H1 (cell line): ENCODE measurements around the gene TEX51. TPM values are rescaled to one million over a fixed set of nuclear protein-coding genes. Genes with fewer than 3 reads are reported as not detected.

Source experiments
- CTCF ChIA-PET: fragments of 300-600 bp; sonication (Branson Sonifier 250); formaldehyde crosslinking; loops from one replicate; lab custom pipeline; 2021; ENCODE audit not compliant: partially characterized antibody; lab: Charles Lee
- POLR2A ChIA-PET: fragments of 300-600 bp; sonication (Branson Sonifier 250); formaldehyde crosslinking; loops from one replicate; lab custom pipeline; 2021; ENCODE audit warnings: inconsistent platforms; ENCODE audit not compliant: partially characterized antibody; lab: Charles Lee
- DNase-seq, 2 experiments: peaks; one replicate each; pipeline versions ENCODE4 v3.0.0 to v3.0.0-alpha.2; 2010 to 2022; ENCODE audit warnings: low spot score in 2 of 2, low read depth in 1 of 2, mixed read lengths in 1 of 2
- FAIRE-seq: peaks from 2 replicates; lab custom pipeline; 2011; peaks lifted over from hg19 to GRCh38; lab: Jason Lieb, UNC
- H2AFZ ChIP-seq: 2 replicates; pipeline ENCODE4 v1.8.1; 2012; ENCODE audit warnings: low read length, inconsistent platforms
- H2AK5ac ChIP-seq: 2 replicates; pipeline ENCODE4 v1.6.1; 2013; ENCODE audit warnings: low read depth, low read length
- H2BK120ac ChIP-seq: replicated peaks from 2 replicates; pipeline ENCODE3; 2013; ENCODE audit warnings: low read depth, low read length, inconsistent platforms
- H2BK12ac ChIP-seq: 2 replicates; pipeline ENCODE4 v1.6.1; 2013; ENCODE audit warnings: low read depth, low read length
- H2BK15ac ChIP-seq: 2 replicates; pipeline ENCODE4 v1.6.1; 2013; ENCODE audit warnings: low read length
- H2BK20ac ChIP-seq: 2 replicates; pipeline ENCODE4 v1.6.1; 2013; ENCODE audit warnings: low read length
- H2BK5ac ChIP-seq: 2 replicates; pipeline ENCODE4 v1.6.1; 2013; ENCODE audit warnings: low read depth, low read length
- H3K14ac ChIP-seq: 2 replicates; pipeline ENCODE4 v1.6.1; 2013; ENCODE audit warnings: inconsistent platforms; ENCODE audit not compliant: insufficient read length
- H3K18ac ChIP-seq: 2 replicates; pipeline ENCODE4 v1.6.1; 2013; ENCODE audit warnings: low read length; ENCODE audit errors: extremely low read depth
- H3K23ac ChIP-seq: 2 replicates; pipeline ENCODE4 v1.6.1; 2013; ENCODE audit warnings: inconsistent platforms; ENCODE audit not compliant: insufficient read length
- H3K23me2 ChIP-seq: 2 replicates; pipeline ENCODE4 v1.6.1; 2013; ENCODE audit warnings: low read depth, low read length
- H3K27ac ChIP-seq: 2 replicates; pipeline ENCODE4 v1.6.1; 2011; ENCODE audit warnings: low read depth, low read length, inconsistent platforms
- H3K27me3 ChIP-seq, 4 experiments: replicated peaks in 1 of 4; 1 replicate in 1 of 4; 2 replicates in 3 of 4; pipeline versions ENCODE4 v1.6.1 to v1.8.1; 2011 to 2013; ENCODE audit warnings: low read length in 3 of 4, mild to moderate bottlenecking in 3 of 4, inconsistent platforms in 2 of 4, mixed read lengths in 2 of 4, moderate library complexity in 1 of 4; ENCODE audit not compliant: control insufficient read depth in 3 of 4, insufficient read depth in 3 of 4; ENCODE audit errors: extremely low read depth in 1 of 4
- H3K36me3 ChIP-seq, 4 experiments: 2 replicates each; pipeline versions ENCODE4 v1.6.1 to v1.8.1; 2011 to 2013; ENCODE audit warnings: mild to moderate bottlenecking in 4 of 4, low read length in 3 of 4, moderate library complexity in 2 of 4, control low read depth in 1 of 4, inconsistent platforms in 1 of 4; ENCODE audit not compliant: insufficient read depth in 4 of 4, control insufficient read depth in 2 of 4
- H3K4ac ChIP-seq: replicated peaks from 2 replicates; pipeline ENCODE3; 2013; ENCODE audit warnings: low read length, low read depth, mixed read lengths, inconsistent platforms; ENCODE audit not compliant: insufficient read length
- H3K4me1 ChIP-seq, 4 experiments: replicated peaks in 1 of 4; 1 replicate in 1 of 4; 2 replicates in 3 of 4; pipeline versions ENCODE4 v1.6.1 to v1.8.1; 2011 to 2013; ENCODE audit warnings: low read length in 3 of 4, inconsistent platforms in 2 of 4, mixed read lengths in 1 of 4; ENCODE audit not compliant: insufficient read depth in 4 of 4, control insufficient read depth in 3 of 4
- H3K4me2 ChIP-seq, 2 experiments: 2 replicates each; pipeline versions ENCODE4 v1.6.1 to v1.8.1; 2011 to 2013; ENCODE audit warnings: low read depth in 2 of 2, low read length in 2 of 2, control low read depth in 1 of 2, inconsistent platforms in 1 of 2, mild to moderate bottlenecking in 1 of 2; ENCODE audit not compliant: insufficient read depth in 1 of 2
- H3K4me3 ChIP-seq, 4 experiments: fragments of 200-600, 300-600 bp in 1 of 4; sonication (generic), shearing (Covaris generic), sonication (Bioruptor Twin) in 1 of 4; 2 replicates each; pipeline versions ENCODE4 v1.5.1 to v1.8.1; 2011 to 2016; ENCODE audit warnings: low read length in 4 of 4, low read depth in 3 of 4, control low read depth in 2 of 4, inconsistent platforms in 2 of 4, mild to moderate bottlenecking in 2 of 4, mixed read lengths in 1 of 4, moderate library complexity in 1 of 4; ENCODE audit not compliant: insufficient read depth in 2 of 4; ENCODE audit errors: extremely low read depth in 1 of 4
- H3K56ac ChIP-seq: replicated peaks from 2 replicates; pipeline ENCODE3; 2013; ENCODE audit warnings: low read depth, mild to moderate bottlenecking, mixed read lengths, low read length, inconsistent platforms; ENCODE audit not compliant: insufficient read length
- H3K79me1 ChIP-seq: 2 replicates; pipeline ENCODE4 v1.6.1; 2013; ENCODE audit warnings: low read depth, low read length, control low read depth
- H3K79me2 ChIP-seq, 2 experiments: 2 replicates each; pipeline versions ENCODE4 v1.6.1 to v1.8.1; 2012 to 2013; ENCODE audit warnings: low read length in 2 of 2, mild to moderate bottlenecking in 2 of 2, inconsistent platforms in 1 of 2; ENCODE audit not compliant: insufficient read depth in 2 of 2, control insufficient read depth in 1 of 2
- H3K9ac ChIP-seq, 4 experiments: replicated peaks in 1 of 4; 1 replicate in 1 of 4; 2 replicates in 3 of 4; pipeline versions ENCODE4 v1.6.1 to v1.8.1; 2011 to 2013; ENCODE audit warnings: low read depth in 3 of 4, low read length in 3 of 4, control low read depth in 2 of 4, mild to moderate bottlenecking in 2 of 4, moderate library complexity in 2 of 4, inconsistent platforms in 1 of 4; ENCODE audit errors: extremely low read depth in 1 of 4
- H3K9me3 ChIP-seq, 2 experiments: 2 replicates each; pipeline versions ENCODE4 v1.6.1 to v1.8.1; 2012 to 2013; ENCODE audit warnings: mild to moderate bottlenecking in 2 of 2, moderate library complexity in 2 of 2, control low read depth in 1 of 2, inconsistent platforms in 1 of 2, low read depth in 1 of 2, low read length in 1 of 2, mixed read lengths in 1 of 2; ENCODE audit not compliant: insufficient read depth in 2 of 2
- H4K20me1 ChIP-seq, 2 experiments: replicated peaks in 1 of 2; 2 replicates each; pipeline versions ENCODE3 to v1.8.1; 2011 to 2013; ENCODE audit warnings: inconsistent platforms in 2 of 2, low read length in 2 of 2, mild to moderate bottlenecking in 1 of 2; ENCODE audit not compliant: insufficient read depth in 2 of 2, control insufficient read depth in 1 of 2
- H4K5ac ChIP-seq: 2 replicates; pipeline ENCODE4 v1.6.1; 2013; ENCODE audit warnings: low read length, low read depth, mixed read lengths, inconsistent platforms; ENCODE audit not compliant: insufficient read length
- H4K8ac ChIP-seq: 2 replicates; pipeline ENCODE4 v1.8.0; 2013; ENCODE audit warnings: mild to moderate bottlenecking, moderate library complexity, low read length, inconsistent platforms; ENCODE audit not compliant: insufficient read depth; ENCODE audit errors: extremely low read depth
- H4K91ac ChIP-seq: replicated peaks from 2 replicates; pipeline ENCODE3; 2013; ENCODE audit warnings: low read length, mixed read lengths, inconsistent platforms; ENCODE audit not compliant: insufficient read length
- BACH1 ChIP-seq: IDR thresholded peaks from 2 replicates; pipeline ENCODE4 v1.6.1; 2012; ENCODE audit warnings: low read length, improper control_type of control experiment
- CREB1 ChIP-seq: IDR thresholded peaks from 2 replicates; pipeline ENCODE4 v1.6.1; 2012; ENCODE audit warnings: inconsistent platforms
- CTCF ChIP-seq, 3 experiments: IDR thresholded peaks; 1 replicate in 2 of 3; 2 replicates in 1 of 3; pipeline versions ENCODE4 v1.5.1 to v1.6.1; 2011; ENCODE audit warnings: low read length in 3 of 3, mild to moderate bottlenecking in 3 of 3, inconsistent platforms in 2 of 3, low read depth in 1 of 3, moderate library complexity in 1 of 3; ENCODE audit not compliant: insufficient read depth in 1 of 3; ENCODE audit errors: control extremely low read depth in 1 of 3
- HDAC2 ChIP-seq, 2 experiments: fragments of 300-600 bp in 1 of 2; sonication (generic) in 1 of 2; IDR thresholded peaks; 2 replicates each; pipeline ENCODE4 v1.6.1; 2011 to 2012; ENCODE audit warnings: low read depth in 2 of 2, low read length in 2 of 2, mild to moderate bottlenecking in 2 of 2, moderate library complexity in 2 of 2, borderline replicate concordance in 1 of 2, inconsistent platforms in 1 of 2
- MAX ChIP-seq: IDR thresholded peaks from 2 replicates; pipeline ENCODE4 v1.6.1; 2012; ENCODE audit warnings: inconsistent platforms
- NANOG ChIP-seq: IDR thresholded peaks from 2 replicates; pipeline ENCODE4 v1.6.1; 2011; ENCODE audit warnings: low read length, low read depth, mild to moderate bottlenecking, inconsistent platforms; ENCODE audit not compliant: insufficient read depth, poor library complexity, severe bottlenecking
- POLR2AphosphoS5 ChIP-seq: IDR thresholded peaks from 2 replicates; pipeline ENCODE4 v1.6.1; 2011; ENCODE audit warnings: low read depth, low read length
- SP1 ChIP-seq: IDR thresholded peaks from 2 replicates; pipeline ENCODE4 v1.6.1; 2011; ENCODE audit warnings: low read depth, low read length
- WGBS, 2 experiments: shearing (Covaris generic) in 1 of 2; methylation state at CpG; one replicate each; pipeline versions ENCODE4 v1.1.6 to v1.1.7; 2013 to 2015; ENCODE audit warnings: low lambda C conversion rate in 2 of 2, mixed read lengths in 2 of 2, inconsistent platforms in 1 of 2, low coverage in 1 of 2, missing lambda C conversion rate in 1 of 2; ENCODE audit not compliant: insufficient replicate concordance in 2 of 2, insufficient coverage in 1 of 2, insufficient read length in 1 of 2; ENCODE audit errors: extremely low coverage in 1 of 2, missing lambda C conversion rate in 1 of 2; 5-methylcytosine and 5-hydroxymethylcytosine counted together
- polyA plus RNA-seq, 7 experiments: library from polyadenylated mRNA; depleted of rRNA in 3 of 7; stranded (reverse) in 5 of 7; unstranded in 2 of 7; fragments of >200 nt in 5 of 7; fragments of 200-250 nt in 2 of 7; gene quantifications; 1 replicate in 5 of 7; 2 replicates in 1 of 7; 4 replicates in 1 of 7; pipeline versions ENCODE4 v1.2.1 to v1.2.3, GENCODE V29; 2011 to 2013; ENCODE audit warnings: missing spikeins in 2 of 7, mixed read lengths in 2 of 7
- total RNA-seq: library from RNA; stranded (reverse); fragmentation: NEBNext Ultra II Directional; extraction: Animal tissue kit (Norgen Biotek cat#: 25700); gene quantifications from 2 replicates; pipeline ENCODE4 v1.2.1, GENCODE V29; 2021

Gene TEX51
- total and polyA plus RNA-seq, 2 of the 8 experiments (the other 6 are each of a cell fraction or from before 2014, with no cell fraction given), result not detected

- Histone ChIP-seq H3K56ac (no peak overlapping the region), H2BK12ac (no peak overlapping the region), H3K9me3 (peaks cover 31 to 42% of the 10 kb centered on the region in 2 experiments), H2BK5ac (no peak overlapping the region), H3K27me3 (peaks cover 0 to 50% (median 19%) of the 10 kb centered on the region in 4 experiments; a peak in 6 of 7 replicates), H3K9ac (no peak overlapping the region), H4K91ac (no peak overlapping the region), H2AK5ac (no peak overlapping the region), H3K4me2 (peak overlapping the region in 1 of 2 experiments; percentile 34; a peak in 1 of 4 replicates), H3K4me1 (peaks cover 1 to 6% (median 3%) of the 10 kb centered on the region in 4 experiments; a peak in 4 of 7 replicates), H3K79me2 (no peaks in the 10 kb centered on the region), H3K4ac (no peak overlapping the region), H3K36me3 (peaks cover 0 to 15% (median 4%) of the 10 kb centered on the region in 4 experiments; a peak in 3 of 8 replicates), H3K27ac (no peak overlapping the region), H2BK120ac (no peak overlapping the region), H2BK15ac (no peak overlapping the region), H3K23me2 (no peaks in the 10 kb centered on the region), H2AFZ (no peak overlapping the region), H3K23ac (no peak overlapping the region), H4K8ac (no peak overlapping the region; the same call in 1 of the 2 replicates), H3K4me3 (peak overlapping the region in 1 of 4 experiments; percentile 21; a peak in 1 of 8 replicates), H3K79me1 (no peaks in the 10 kb centered on the region), H4K5ac (no peak overlapping the region), H4K20me1 (no peaks in the 10 kb centered on the region), H3K14ac (no peak overlapping the region), H3K18ac (no peak overlapping the region; the same call in 1 of the 2 replicates), H2BK20ac (no peak overlapping the region)
- FAIRE-seq, result peak; percentile 75
- CTCF ChIA-PET, result interaction anchor here (0.7 to 1.5 kb wide), 7 partner anchors 10 to 134 kb away, joined by 3 to 5 read pairs (median 3); no protein-coding TSS in a partner anchor
- peak in 1 of 2 experiments; percentile 17 for DNase-seq
- 41% methylated on average over 4 of the region's 5 CpGs; no CpG with 5 or more reads in 1 of the 2 experiments for WGBS, 2 experiments
- POLR2A ChIA-PET, result interaction anchor here (0.8 kb wide), 1 partner anchor 187 kb away, joined by 3 read pairs; no protein-coding TSS in a partner anchor
- TF ChIP-seq CREB1 (no peak), CTCF (IDR thresholded peaks at IDR 0.05; ENCODE audit: control extremely low read depth in 1 of 3, insufficient read depth in 1 of 3, low read depth in 1 of 3, low read length in 3 of 3) (peak in 1 of 3 experiments; percentile 6; a peak in 1 of 4 replicates), BACH1 (peak; percentile 53), NANOG (peak; percentile 92), SP1 (peak; percentile 52; the same call in 1 of the 2 replicates), MAX (0 out of 2 replicates have a peak, but pooled peaks have one; percentile 22), HDAC2 (IDR thresholded peaks at IDR 0.05; ENCODE audit: borderline replicate concordance in 1 of 2, low read depth in 2 of 2, low read length in 2 of 2) (peak; percentile 75 to 91; a peak in 1 of 4 replicates), POLR2AphosphoS5 (peak; percentile 20; the same call in 1 of the 2 replicates)
These were observed 43.9 kb downstream of the TEX51 start for GRCh38 chr2:126942427-126943203.
